Esophagus (tissue), 2 donors: Measurements from ENCODE around the gene TPM2. TPM values are rescaled to one million over a fixed set of nuclear protein-coding genes. Genes with fewer than 3 reads are reported as not detected.
"Not testable (repeated sequence)": the region's sequence is repeated elsewhere in the genome, so short reads cannot be mapped to it uniquely, and the experiment has no call there.

ENCODE experiments used
- H3K27ac ChIP-seq, 2 donors: one replicate each; pipeline ENCODE4 v1.5.1; 2013; ENCODE audit warnings: low read depth in 2 of 2, mild to moderate bottlenecking in 2 of 2, inconsistent platforms in 1 of 2, low read length in 1 of 2, moderate library complexity in 1 of 2
- H3K27me3 ChIP-seq, 2 donors: one replicate each; pipeline ENCODE4 v1.6.1; 2013; ENCODE audit warnings: low read length in 2 of 2, control low read depth in 1 of 2, mild to moderate bottlenecking in 1 of 2; ENCODE audit not compliant: insufficient read depth in 2 of 2, control insufficient read depth in 1 of 2
- H3K36me3 ChIP-seq, 2 donors: one replicate each; pipeline ENCODE4 v1.6.1; 2013; ENCODE audit warnings: low read length in 1 of 2; ENCODE audit not compliant: control insufficient read depth in 2 of 2, insufficient read depth in 2 of 2
- H3K4me1 ChIP-seq, 2 donors: one replicate each; pipeline ENCODE4 v1.6.1; 2013; ENCODE audit warnings: low read length in 1 of 2; ENCODE audit not compliant: control insufficient read depth in 2 of 2, insufficient read depth in 2 of 2
- H3K4me3 ChIP-seq, 2 donors: one replicate each; pipeline ENCODE4 v1.5.1; 2013; ENCODE audit warnings: low read length in 2 of 2, mild to moderate bottlenecking in 2 of 2, low read depth in 1 of 2, moderate library complexity in 1 of 2
- H3K9me3 ChIP-seq, 2 donors: one replicate each; pipeline ENCODE4 v1.6.1; 2013; ENCODE audit warnings: mild to moderate bottlenecking in 2 of 2, low read depth in 1 of 2, low read length in 1 of 2, moderate library complexity in 1 of 2; ENCODE audit not compliant: control insufficient read depth in 2 of 2, insufficient read depth in 1 of 2
- WGBS, 2 donors: extraction: QIAGEN DNeasy Blood & Tissue Kit; methylation state at CpG; one replicate each; pipeline ENCODE4 v1.1.7; 2013; 5-methylcytosine and 5-hydroxymethylcytosine counted together
- polyA plus RNA-seq, 2 donors: library from polyadenylated mRNA; stranded (reverse); fragments of 200-250 nt; gene quantifications; one replicate each; pipeline ENCODE4 v1.2.3, GENCODE V29; 2013
- donor health status: healthy with polysubstance abuse.
- donor health status: Bipolar disorder and iron deficiency.

The TPM2 gene
- polyA plus RNA-seq, 2 donors = 1,007 to 1,288 TPM

GRCh38 chr9:35652829-35653209 lies 36.9 kb downstream of the TPM2 start:
- Histone ChIP-seq H3K27me3 (no peaks in the 10 kb centered on the region), H3K36me3 (no peaks in the 10 kb centered on the region), H3K9me3 (no peaks in the 10 kb centered on the region), H3K4me1 (no peaks in the 10 kb centered on the region), H3K27ac (no peak overlapping the region), H3K4me3 (no peak overlapping the region)
- WGBS, 2 donors = 91 to 93% methylated on average over 8 of the region's 8 CpGs

- no peaks in the 10 kb centered on the region for H3K27me3 ChIP-seq
- H3K4me3 ChIP-seq = no peak overlapping the region
- no peaks in the 10 kb centered on the region for H3K36me3 ChIP-seq
- H3K4me1 ChIP-seq = no peaks in the 10 kb centered on the region
- no peaks in the 10 kb centered on the region for H3K9me3 ChIP-seq
- no peak overlapping the region for H3K27ac ChIP-seq
- 76 to 81% methylated on average over 7 of the region's 7 CpGs for WGBS, 2 donors
Measured at GRCh38 chr9:35651956-35652828, 37.5 kb downstream of the TPM2 start.

GRCh38 chr9:35650341-35651158 lies 39.2 kb downstream of the TPM2 start, which contains the start of gene SIT1:
TSS of gene SIT1 (minus strand) at chr9:35650931. CDS start at chr9:35650853, 78 bp downstream.
- Histone ChIP-seq H3K9me3 (no peaks in the 10 kb centered on the region), H3K27ac (peak within 1 kb of the TSS; percentile 27 to 38), H3K4me3 (peak within 1 kb of the TSS; percentile 23 to 34), H3K27me3 (no peaks in the 10 kb centered on the region), H3K4me1 (no peaks in the 10 kb centered on the region), H3K36me3 (no peaks in the 10 kb centered on the region)
- 67 to 70% methylated on average over 20 to 22 of the region's 22 CpGs for WGBS, 2 donors

GRCh38 chr9:35649431-35650340 lies 40.0 kb downstream of the TPM2 start:
- Histone ChIP-seq H3K9me3 (no peaks in the 10 kb centered on the region), H3K4me1 (no peaks in the 10 kb centered on the region), H3K36me3 (no peaks in the 10 kb centered on the region), H3K27me3 (no peaks in the 10 kb centered on the region), H3K27ac (peak overlapping the region; percentile 2 to 38), H3K4me3 (peak overlapping the region; percentile 23 to 34)
- WGBS, 2 donors = 43 to 58% methylated on average over 26 of the region's 26 CpGs

GRCh38 chr9:35646533-35647265 lies 43.0 kb downstream of the TPM2 start:
- Histone ChIP-seq H3K36me3 (no peaks in the 10 kb centered on the region), H3K27me3 (no peaks in the 10 kb centered on the region), H3K4me1 (no peaks in the 10 kb centered on the region), H3K4me3 (peak overlapping the region; percentile 48 to 54), H3K9me3 (no peaks in the 10 kb centered on the region), H3K27ac (peak overlapping the region; percentile 76 to 84)
- 0% methylated on average over 55 to 58 of the region's 58 CpGs for WGBS, 2 donors

GRCh38 chr9:35646153-35646532 lies 43.6 kb downstream of the TPM2 start:
- no peaks in the 10 kb centered on the region for H3K27me3 ChIP-seq
- H3K9me3 ChIP-seq = no peaks in the 10 kb centered on the region
- WGBS, 2 donors = 1 to 5% methylated on average over 11 of the region's 11 CpGs
- H3K36me3 ChIP-seq = no peaks in the 10 kb centered on the region
- peak overlapping the region; percentile 76 to 84 for H3K27ac ChIP-seq
- H3K4me3 ChIP-seq = peak overlapping the region; percentile 48 to 54
- no peaks in the 10 kb centered on the region for H3K4me1 ChIP-seq

- Histone ChIP-seq H3K27ac (peak overlapping the region; percentile 12 to 84), H3K4me3 (peak overlapping the region; percentile 48 to 54)
- H3K9me3 ChIP-seq, H3K4me1 ChIP-seq, H3K36me3 ChIP-seq, H3K27me3 ChIP-seq: not testable (repeated sequence)
- WGBS, 2 donors = 28 to 29% methylated on average over 10 of the region's 10 CpGs
Measured at GRCh38 chr9:35645736-35646135, 44.0 kb downstream of the TPM2 start.

- WGBS, 2 donors = 94% methylated on average over 12 of the region's 12 CpGs
- Histone ChIP-seq H3K27ac (no peak overlapping the region), H3K27me3 (no peaks in the 10 kb centered on the region), H3K4me3 (no peak overlapping the region), H3K9me3 (no peaks in the 10 kb centered on the region), H3K36me3 (peaks cover 0 to 3% of the 10 kb centered on the region in 2 donors), H3K4me1 (no peaks in the 10 kb centered on the region)
Measured at GRCh38 chr9:35643046-35643445, 46.7 kb downstream of the TPM2 start.
